Measurements from ENCODE around the gene CLDN8.

DNA sequence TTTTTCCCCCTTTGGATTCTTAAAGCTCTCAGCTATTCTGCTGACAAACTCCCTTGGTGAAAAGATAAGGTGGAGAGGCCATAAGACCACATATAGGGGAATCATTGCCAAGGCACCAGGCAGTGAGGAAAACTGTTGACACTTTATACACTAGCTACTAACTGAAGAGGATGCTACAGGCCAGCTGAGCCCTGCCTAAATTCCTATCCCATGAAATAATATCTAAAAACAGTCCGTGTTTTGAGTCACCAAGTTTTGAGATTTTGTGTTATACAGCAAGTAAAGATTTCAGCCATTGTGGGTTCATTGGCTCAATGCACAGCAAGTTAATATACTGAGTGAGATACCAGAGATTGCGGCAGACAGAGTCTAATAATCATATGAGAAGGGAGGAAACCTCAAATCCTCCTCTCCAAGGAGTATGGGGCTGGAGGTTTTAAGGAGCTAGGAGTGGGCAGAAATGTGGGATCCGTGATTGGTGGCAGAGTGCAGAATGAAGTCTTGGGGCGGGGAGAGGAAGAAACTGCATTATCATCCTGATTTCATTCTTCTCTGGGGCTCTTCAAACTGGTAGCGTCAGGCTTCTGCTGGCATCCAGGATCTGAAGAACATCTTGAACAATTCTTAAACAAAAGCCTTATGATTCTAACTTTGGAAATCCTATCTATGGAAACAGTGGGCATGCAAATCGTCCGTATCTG, 9.2 kb downstream of the CLDN8 start:
- TF ChIP-seq, protein P1, sequence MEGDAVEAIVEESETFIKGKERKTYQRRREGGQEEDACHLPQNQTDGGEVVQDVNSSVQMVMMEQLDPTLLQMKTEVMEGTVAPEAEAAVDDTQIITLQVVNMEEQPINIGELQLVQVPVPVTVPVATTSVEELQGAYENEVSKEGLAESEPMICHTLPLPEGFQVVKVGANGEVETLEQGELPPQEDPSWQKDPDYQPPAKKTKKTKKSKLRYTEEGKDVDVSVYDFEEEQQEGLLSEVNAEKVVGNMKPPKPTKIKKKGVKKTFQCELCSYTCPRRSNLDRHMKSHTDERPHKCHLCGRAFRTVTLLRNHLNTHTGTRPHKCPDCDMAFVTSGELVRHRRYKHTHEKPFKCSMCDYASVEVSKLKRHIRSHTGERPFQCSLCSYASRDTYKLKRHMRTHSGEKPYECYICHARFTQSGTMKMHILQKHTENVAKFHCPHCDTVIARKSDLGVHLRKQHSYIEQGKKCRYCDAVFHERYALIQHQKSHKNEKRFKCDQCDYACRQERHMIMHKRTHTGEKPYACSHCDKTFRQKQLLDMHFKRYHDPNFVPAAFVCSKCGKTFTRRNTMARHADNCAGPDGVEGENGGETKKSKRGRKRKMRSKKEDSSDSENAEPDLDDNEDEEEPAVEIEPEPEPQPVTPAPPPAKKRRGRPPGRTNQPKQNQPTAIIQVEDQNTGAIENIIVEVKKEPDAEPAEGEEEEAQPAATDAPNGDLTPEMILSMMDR (IDR thresholded peaks at IDR 0.05) = no peak
- no peak for TF ChIP-seq POLR2A (IDR thresholded peaks at IDR 0.05)
